SU-DHL-6 (cell line): ENCODE data around the gene AGBL4.

Source experiments
- CTCF ChIP-seq: fragments of 200-600 bp; sonication (generic); IDR thresholded peaks from one replicate; pipeline ENCODE4 v1.5.1; 2017; ENCODE audit warnings: antibody characterized with exemption, mild to moderate bottlenecking, low read length, moderate library complexity; ENCODE audit not compliant: insufficient read depth, poor library complexity, severe bottlenecking
- EZH2phosphoT487 ChIP-seq: fragments of 200-600 bp; sonication (generic), shearing (Covaris generic); conservative IDR thresholded peaks from 2 replicates; pipeline ENCODE4 v1.6.1; 2018; ENCODE audit warnings: mild to moderate bottlenecking, antibody characterized with exemption, low read length, moderate library complexity, mixed read lengths

GRCh38 chr1:49597436-49597835, 426.3 kb downstream of the AGBL4 start:
- TF ChIP-seq CTCF, result no peak
- TF ChIP-seq EZH2phosphoT487, result no peak
